ENCODE measurements around the gene PCBP3.
"Not testable (repeated sequence)": the region's sequence is repeated elsewhere in the genome, so short reads cannot be mapped to it uniquely, and the experiment has no call there.

PCBP3 gene

DNA sequence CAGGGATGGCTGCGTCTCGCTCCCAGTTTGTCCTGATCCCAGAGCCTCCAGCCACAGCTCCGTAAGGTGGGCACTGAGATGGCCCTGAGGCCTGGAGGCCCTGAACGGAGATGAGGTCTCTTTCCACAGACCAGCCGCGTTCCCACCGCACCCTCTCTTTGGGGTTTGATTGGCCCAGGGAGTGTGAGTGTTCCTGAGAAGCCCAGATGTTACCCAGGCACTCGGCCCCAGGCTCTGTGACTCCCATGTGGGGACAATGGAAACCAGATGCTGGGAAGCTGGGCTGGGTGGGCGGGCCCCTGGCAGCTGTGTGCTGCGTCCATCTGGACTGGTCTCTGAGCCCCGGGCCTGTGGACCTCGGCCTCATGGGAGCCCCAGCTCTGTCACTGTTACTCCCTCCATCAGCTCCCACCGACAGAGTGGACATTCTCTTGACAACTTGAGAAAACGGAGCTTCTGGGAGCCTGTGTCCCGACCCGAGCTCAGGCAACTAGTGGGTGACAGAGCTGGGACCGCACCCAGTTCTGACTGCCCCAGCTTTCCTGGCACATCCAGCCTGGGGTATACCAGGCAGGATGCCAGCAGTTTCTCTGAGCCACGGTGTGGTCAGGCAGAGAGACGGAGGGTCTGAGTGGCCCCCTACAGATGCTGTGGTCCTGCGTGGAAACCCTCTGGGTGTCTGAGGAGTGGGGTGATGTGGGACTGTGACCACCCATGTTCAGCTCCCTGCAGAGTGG, 328.3 kb downstream of the PCBP3 start:
- peak overlapping the region; percentile 44 for H3K4me3 ChIP-seq (replicated peaks; ENCODE audit: low read depth, low read length)
- peak; percentile 97 for DNase-seq (ENCODE audit: extremely low read depth, low read depth)
- TF ChIP-seq, protein P1, sequence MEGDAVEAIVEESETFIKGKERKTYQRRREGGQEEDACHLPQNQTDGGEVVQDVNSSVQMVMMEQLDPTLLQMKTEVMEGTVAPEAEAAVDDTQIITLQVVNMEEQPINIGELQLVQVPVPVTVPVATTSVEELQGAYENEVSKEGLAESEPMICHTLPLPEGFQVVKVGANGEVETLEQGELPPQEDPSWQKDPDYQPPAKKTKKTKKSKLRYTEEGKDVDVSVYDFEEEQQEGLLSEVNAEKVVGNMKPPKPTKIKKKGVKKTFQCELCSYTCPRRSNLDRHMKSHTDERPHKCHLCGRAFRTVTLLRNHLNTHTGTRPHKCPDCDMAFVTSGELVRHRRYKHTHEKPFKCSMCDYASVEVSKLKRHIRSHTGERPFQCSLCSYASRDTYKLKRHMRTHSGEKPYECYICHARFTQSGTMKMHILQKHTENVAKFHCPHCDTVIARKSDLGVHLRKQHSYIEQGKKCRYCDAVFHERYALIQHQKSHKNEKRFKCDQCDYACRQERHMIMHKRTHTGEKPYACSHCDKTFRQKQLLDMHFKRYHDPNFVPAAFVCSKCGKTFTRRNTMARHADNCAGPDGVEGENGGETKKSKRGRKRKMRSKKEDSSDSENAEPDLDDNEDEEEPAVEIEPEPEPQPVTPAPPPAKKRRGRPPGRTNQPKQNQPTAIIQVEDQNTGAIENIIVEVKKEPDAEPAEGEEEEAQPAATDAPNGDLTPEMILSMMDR (IDR thresholded peaks at IDR 0.05; ENCODE audit: low read depth, low read length, missing control alignments): no peak

DNA sequence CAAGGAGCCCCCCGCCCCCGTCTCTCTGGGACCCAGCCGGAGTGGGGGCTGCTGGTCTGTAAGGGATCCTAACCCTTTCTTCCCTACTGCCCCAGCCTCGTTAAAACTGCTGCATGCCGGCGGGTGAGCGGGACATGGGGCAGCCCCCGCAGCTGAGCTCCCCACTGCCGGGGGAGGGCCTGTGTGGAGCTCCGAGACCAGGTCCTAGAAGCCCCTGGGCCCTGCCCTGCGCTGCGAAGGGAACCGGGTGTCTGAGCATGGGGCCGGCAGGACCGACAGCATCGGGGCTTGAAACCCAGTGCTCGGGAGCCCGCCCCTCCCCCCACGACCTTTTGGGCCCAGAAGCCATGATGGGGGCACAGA, 328.8 kb downstream of the PCBP3 start:
- DNase-seq (ENCODE audit: extremely low read depth, low read depth): no peak
- TF ChIP-seq, protein P1 (IDR thresholded peaks at IDR 0.05; ENCODE audit: low read depth, low read length, missing control alignments): no peak
- H3K4me3 ChIP-seq (replicated peaks; ENCODE audit: low read depth, low read length): peak overlapping the region; percentile 44

DNA sequence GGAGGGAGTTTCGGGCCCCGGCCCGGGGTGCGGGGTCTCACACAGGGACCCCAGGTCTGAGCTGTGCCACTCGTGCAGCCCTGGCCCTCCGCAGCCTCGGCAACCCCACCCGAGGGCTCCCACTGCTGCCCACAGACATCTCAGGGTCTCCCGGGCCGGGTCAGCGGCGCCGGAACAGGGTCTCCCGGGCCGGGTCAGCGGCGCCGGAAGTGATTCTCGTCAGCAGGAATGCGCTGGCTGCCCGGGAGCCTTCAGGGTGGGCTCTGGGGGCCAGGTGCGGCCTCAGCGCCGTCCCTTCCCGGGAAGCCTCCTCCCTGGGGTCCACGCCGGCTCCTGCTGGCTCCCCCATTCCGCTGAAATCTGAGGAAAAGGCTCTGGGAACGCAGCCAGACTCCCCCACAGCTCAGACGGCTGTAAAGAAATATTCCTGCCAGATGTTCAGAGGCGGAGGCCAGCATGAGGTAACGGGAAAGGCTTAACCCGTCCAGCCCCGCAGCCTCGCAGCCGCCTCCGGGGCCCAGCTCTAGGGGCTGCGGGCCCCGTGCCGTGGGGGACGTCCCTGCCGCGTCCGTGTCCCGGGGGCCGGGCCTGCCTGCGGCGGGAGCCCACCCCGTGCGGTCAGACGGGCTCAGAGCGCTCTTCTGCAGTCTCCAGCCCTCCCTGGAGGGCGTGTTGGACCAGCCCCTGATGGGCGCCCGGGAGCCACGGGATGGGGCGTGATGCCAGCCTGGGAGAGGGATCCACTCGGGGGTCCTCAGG, 329.4 kb downstream of the PCBP3 start:
- peak overlapping the region; percentile 44 for H3K4me3 ChIP-seq (replicated peaks; ENCODE audit: low read depth, low read length)
- TF ChIP-seq, protein P1 (IDR thresholded peaks at IDR 0.05; ENCODE audit: low read depth, low read length, missing control alignments): no peak
- DNase-seq (ENCODE audit: extremely low read depth, low read depth): peak; percentile 96

DNA sequence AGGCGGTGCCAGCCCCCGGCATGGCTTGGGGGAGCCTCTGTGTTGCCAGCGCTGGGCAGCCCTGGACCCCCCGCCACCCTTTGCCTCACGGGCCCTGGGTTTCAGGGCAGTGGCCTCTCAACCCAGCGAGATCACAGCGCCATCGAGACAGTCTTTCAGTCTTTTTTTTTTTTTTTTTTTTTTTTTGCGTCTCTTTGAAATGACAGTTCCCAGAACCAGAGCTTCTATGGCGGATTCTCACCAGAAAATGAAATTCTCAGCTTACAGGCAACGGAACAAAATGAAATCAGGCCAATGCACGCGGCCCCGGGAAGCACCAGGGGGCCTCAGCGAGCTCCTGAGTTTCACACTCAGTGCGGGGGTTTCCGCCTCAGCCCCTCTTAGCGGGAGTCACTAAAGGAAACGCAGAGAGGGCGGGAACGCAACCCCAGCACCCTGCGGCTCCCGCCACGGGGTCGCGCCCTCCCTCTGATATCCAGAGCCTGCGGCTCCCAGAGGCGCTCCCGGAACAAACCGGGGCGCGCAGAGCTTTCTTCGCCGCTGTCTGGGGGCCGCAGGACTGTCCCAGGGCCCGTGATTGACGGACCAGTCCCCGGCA, 330.0 kb downstream of the PCBP3 start:
- DNase-seq (ENCODE audit: extremely low read depth, low read depth): no peak
- TF ChIP-seq, protein P1 (IDR thresholded peaks at IDR 0.05; ENCODE audit: low read depth, low read length, missing control alignments): peak; percentile 80
- peak overlapping the region; percentile 44 for H3K4me3 ChIP-seq (replicated peaks; ENCODE audit: low read depth, low read length)

DNA sequence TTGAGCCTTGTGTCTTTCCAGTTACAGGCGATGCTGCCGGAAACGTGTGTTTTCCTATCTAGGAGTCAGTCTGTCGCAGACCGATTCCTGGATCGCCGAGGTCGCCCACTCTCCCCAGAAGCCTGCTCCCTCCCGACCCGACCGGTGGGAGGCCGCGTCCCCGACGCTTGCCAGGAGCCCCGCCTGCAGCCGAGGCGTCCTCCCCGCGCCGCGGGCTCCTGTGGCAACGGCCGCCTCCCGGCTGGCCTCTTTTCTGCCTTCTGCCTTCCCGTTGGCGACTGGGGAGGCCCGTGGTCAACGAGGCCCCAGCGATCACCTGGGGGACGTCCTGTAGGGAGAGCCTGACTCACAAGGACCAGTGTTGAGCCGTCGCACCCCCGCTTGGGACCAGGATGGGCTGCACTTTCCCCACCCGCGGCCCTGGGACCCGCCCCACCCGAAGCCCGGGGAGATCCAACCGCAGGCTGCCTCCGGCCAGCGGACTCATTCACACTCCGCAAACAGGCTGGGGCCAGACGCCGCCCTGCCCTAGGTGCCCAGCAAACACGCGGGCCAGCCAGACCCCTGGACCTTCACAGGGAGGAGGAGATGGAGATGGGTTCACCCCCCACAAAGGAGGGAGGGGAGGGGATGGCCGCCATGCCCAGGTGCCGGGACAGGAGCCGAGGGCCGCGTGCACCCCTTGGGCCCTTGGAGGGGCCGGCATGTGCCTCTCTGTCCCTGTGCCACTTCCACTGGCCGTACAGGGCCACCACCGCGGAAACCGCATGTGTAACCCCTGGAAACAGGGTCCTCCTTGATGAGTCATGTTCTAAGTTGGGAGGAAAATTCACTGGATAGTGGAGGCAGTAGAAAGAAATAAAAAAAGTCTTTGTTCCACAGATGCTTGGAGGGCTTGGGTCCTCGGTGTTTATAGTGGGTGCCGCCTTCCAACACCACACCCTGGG, 330.8 kb downstream of the PCBP3 start:
- DNase-seq (ENCODE audit: extremely low read depth, low read depth): peak; percentile 75
- TF ChIP-seq, protein P1 (IDR thresholded peaks at IDR 0.05; ENCODE audit: low read depth, low read length, missing control alignments): no peak
- peak overlapping the region; percentile 44 for H3K4me3 ChIP-seq (replicated peaks; ENCODE audit: low read depth, low read length)

DNA sequence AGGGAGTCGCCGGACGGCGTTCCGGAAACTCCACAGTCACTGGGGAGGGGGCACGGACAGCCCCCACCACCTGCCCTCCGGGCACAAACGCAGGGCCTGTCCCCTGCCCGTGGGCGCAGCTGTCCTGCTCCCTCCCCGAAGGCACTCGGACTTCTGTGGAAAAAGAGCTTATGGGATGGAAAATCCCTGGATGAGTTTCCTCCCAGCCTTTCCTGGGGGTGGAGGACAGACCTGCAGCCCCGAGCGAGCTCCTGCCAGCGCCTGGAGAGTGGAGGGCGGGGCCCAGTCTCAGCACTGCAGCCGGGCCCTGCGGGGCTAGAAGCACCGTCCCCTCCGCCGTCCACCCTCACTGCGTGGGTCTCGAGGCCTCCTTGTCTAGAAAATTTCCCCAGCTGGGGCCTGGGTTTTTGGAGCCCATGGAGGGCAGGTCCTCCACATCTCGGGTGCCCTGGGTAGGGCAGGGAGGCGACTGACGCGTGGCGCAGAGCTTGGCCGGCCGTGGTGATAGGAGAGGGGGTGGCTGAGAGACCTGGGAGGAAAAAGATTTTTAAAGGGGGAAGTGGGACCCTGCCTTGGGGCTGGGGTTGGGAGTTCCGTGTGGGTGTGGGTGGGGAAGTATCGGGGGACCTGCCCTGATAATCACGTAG, 331.6 kb downstream of the PCBP3 start:
- DNase-seq (ENCODE audit: extremely low read depth, low read depth): no peak
- TF ChIP-seq, protein P1 (IDR thresholded peaks at IDR 0.05; ENCODE audit: low read depth, low read length, missing control alignments): no peak
- H3K4me3 ChIP-seq (replicated peaks; ENCODE audit: low read depth, low read length): peak overlapping the region; percentile 44

DNA sequence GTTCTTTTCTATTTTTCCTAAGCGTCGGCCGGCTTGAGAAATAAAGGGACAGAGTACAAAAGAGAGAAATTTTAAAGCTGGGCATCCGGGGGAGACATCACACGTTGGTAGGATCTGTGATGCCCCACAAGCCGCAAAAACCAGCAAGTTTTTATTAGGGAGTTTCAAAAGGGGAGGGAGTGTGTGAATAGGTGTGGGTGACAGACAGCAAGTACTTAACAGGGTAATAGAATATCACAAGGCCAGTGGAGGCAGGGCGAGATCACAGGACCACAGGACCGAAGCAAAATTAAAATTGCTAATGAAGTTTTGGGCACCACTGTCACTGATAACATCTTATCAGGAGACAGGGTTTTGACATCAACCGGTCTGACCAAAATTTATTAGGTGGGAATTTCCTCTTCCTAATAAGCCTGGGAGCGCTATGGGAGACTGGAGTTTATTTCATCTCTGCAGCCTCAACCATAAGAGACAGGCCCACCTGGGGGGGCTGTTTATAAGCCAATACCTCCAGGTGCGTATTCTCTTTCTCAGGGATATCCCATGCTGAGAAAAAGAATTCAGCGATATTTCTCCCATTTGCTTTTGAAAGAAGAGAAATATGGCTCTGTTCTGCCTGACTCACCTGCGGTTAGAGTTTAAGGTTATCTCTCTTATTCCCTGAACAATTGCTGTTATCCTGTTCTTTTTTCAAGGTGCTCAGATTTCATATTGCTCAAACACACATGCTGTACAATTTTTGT, 332.3 kb downstream of the PCBP3 start:
- DNase-seq (ENCODE audit: extremely low read depth, low read depth); H3K4me3 ChIP-seq (replicated peaks; ENCODE audit: low read depth, low read length): not testable (repeated sequence)

Data from HFF-Myc (cell line).